ENCODE results near the gene WBP1L. TPM values are rescaled to one million over a fixed set of nuclear protein-coding genes. Genes with fewer than 3 reads are reported as not detected.

The WBP1L gene
- polyA plus RNA-seq, 1 experiment: 27.6 TPM

DNA sequence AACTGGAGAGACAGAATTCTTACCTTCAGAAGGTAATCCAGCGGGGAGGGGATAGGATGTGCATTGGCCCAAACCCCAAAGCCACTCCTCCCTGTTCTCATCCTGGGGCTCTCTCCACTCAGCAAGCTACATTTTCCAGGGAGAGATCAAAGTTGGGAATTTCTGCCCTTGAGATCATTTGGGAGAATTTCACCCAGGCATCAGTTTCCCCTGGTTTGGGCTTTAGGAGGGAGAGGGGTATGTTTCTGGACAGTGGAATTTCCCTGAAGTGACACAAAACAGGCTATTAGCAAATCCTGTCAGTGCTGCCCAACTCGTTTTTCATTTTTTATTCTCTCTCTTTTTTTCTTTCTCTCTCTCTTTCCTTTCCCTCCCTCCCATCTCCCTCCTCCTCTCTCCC is 57.7 kb downstream of the WBP1L start:
- TF ChIP-seq, protein P1, sequence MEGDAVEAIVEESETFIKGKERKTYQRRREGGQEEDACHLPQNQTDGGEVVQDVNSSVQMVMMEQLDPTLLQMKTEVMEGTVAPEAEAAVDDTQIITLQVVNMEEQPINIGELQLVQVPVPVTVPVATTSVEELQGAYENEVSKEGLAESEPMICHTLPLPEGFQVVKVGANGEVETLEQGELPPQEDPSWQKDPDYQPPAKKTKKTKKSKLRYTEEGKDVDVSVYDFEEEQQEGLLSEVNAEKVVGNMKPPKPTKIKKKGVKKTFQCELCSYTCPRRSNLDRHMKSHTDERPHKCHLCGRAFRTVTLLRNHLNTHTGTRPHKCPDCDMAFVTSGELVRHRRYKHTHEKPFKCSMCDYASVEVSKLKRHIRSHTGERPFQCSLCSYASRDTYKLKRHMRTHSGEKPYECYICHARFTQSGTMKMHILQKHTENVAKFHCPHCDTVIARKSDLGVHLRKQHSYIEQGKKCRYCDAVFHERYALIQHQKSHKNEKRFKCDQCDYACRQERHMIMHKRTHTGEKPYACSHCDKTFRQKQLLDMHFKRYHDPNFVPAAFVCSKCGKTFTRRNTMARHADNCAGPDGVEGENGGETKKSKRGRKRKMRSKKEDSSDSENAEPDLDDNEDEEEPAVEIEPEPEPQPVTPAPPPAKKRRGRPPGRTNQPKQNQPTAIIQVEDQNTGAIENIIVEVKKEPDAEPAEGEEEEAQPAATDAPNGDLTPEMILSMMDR (IDR thresholded peaks at IDR 0.05; ENCODE audit: low read depth, low read length): no peak
- ChIA-PET POLR2A (no interaction called here), CTCF (no interaction called here)
- H3K9me3 ChIP-seq (ENCODE audit: control insufficient read depth, insufficient read depth, low read length): no peaks in the 10 kb centered on the region
- no peak overlapping the region for H3K4me3 ChIP-seq (ENCODE audit: low read depth, low read length)
- H3K27ac ChIP-seq (ENCODE audit: low read depth, low read length): no peak overlapping the region
- DNase-seq (ENCODE audit: low read depth, low spot score): no peak
- no peaks in the 10 kb centered on the region for H3K27me3 ChIP-seq (ENCODE audit: control insufficient read depth, insufficient read depth, low read length)

DNA sequence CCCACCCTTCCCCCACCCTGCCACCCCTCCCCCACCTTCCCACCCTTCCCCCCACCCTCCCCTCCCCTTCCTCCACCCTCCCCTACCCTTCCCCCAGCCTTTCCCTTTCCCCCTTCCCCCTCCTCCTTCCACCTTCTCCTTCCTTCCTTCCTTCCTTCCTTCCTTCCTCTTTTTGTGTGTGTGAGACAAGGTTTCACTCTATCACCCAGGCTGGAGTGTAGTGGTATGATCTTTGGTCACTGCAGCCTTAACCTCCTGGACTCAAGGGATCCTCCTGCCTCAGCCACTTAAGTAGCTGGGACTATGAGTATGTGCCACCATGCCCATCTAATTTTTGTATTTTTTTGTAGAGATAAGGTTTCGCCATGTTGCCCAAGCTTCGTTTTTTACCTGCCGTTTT is 58.2 kb downstream of the WBP1L start:
- no peak overlapping the region for H3K4me3 ChIP-seq (ENCODE audit: low read depth, low read length)
- POLR2A ChIA-PET: interaction anchor here (0.7 kb wide), 1 partner anchor 915 kb away, joined by 3 read pairs; no protein-coding TSS in a partner anchor
- DNase-seq (ENCODE audit: low read depth, low spot score): no peak
- H3K9me3 ChIP-seq (ENCODE audit: control insufficient read depth, insufficient read depth, low read length): no peaks in the 10 kb centered on the region
- TF ChIP-seq, protein P1 (IDR thresholded peaks at IDR 0.05; ENCODE audit: low read depth, low read length): no peak
- CTCF ChIA-PET: interaction anchor here (0.6 to 1.4 kb wide), 2 partner anchors 35 to 100 kb away, joined by 3 to 4 read pairs; no protein-coding TSS in a partner anchor
- no peaks in the 10 kb centered on the region for H3K27me3 ChIP-seq (ENCODE audit: control insufficient read depth, insufficient read depth, low read length)
- no peak overlapping the region for H3K27ac ChIP-seq (ENCODE audit: low read depth, low read length)

DNA sequence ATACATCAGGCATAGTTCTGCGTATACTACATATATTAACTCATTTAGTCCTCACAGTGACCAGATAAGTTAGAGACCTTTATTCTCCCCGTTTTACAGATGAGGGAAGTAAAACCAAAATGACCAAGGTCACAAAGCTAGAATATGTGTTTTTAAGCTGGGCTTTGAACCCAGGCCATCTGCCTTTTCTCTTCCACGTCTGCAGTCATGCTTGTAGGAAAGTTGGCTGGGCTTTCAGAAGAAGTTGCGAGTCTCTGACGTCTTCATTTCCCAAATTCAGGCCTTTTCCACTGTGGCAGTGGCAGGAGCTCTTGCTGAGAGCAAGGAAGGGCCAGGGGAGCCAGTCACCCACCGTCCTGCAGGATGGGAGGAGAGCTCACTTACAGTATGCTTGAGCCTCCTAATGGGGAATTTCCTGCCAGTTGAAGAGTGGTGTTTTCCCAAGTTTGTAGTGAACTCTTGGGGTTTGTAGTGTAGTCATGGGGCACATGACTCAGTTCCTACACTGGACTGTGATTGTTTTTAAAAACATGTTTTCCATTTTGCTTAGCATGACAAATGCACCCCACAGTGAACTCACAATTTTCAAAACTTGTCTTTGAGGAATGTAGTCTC is 59.3 kb downstream of the WBP1L start:
- TF ChIP-seq, protein P1 (IDR thresholded peaks at IDR 0.05; ENCODE audit: low read depth, low read length): 0 out of 2 replicates have a peak, but pooled peaks have one; percentile 10
- H3K4me3 ChIP-seq (ENCODE audit: low read depth, low read length): no peak overlapping the region
- no peaks in the 10 kb centered on the region for H3K9me3 ChIP-seq (ENCODE audit: control insufficient read depth, insufficient read depth, low read length)
- DNase-seq (ENCODE audit: low read depth, low spot score): peak; percentile 79
- no peaks in the 10 kb centered on the region for H3K27me3 ChIP-seq (ENCODE audit: control insufficient read depth, insufficient read depth, low read length)
- H3K27ac ChIP-seq (ENCODE audit: low read depth, low read length): peak overlapping the region; percentile 94
- POLR2A ChIA-PET: interaction anchor here (0.6 to 1.5 kb wide), 2 partner anchors 13 to 25 kb away, joined by 5 to 16 read pairs; no protein-coding TSS in a partner anchor
- CTCF ChIA-PET: interaction anchor here (1.4 kb wide), 2 partner anchors 51 to 99 kb away, joined by 4 read pairs; no protein-coding TSS in a partner anchor

DNA sequence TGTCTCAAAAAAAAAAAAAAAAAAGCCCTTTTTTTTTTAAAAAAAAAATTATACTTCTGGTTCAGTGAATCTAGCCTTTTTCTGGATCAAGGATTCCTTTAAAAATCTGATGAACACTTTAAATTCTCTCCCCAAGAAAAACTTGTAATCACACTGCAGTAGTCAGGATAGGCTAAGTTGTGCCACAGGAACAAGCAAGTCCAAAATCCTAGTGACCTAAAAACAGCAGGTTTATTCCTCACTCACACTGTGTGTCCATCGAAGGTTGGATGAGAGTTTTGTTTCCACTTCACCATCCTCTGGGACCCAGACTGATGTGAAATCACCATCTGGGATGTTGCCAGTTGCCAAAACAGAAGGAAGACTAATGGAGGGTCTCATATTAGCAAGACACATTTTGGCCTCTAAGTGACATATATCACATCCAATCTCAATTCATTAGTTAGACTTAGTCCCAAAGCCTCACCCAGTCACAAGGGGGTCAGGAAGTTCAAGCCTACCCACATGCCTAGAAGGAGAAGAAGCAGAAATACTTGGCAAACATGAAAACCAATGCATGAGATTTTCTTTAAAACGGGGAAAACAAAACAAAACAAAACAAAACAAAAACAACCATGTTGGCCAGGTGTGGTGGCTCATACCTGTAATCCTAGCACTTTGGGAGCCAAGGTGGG is 60.8 kb downstream of the WBP1L start:
- Histone ChIP-seq H3K27me3 (ENCODE audit: control insufficient read depth, insufficient read depth, low read length) (no peaks in the 10 kb centered on the region), H3K27ac (ENCODE audit: low read depth, low read length) (no peak overlapping the region), H3K4me3 (ENCODE audit: low read depth, low read length) (no peak overlapping the region), H3K9me3 (ENCODE audit: control insufficient read depth, insufficient read depth, low read length) (no peaks in the 10 kb centered on the region)
- no peak for DNase-seq (ENCODE audit: low read depth, low spot score)
- ChIA-PET CTCF (no interaction called here), POLR2A (interaction anchor here (1.5 kb wide), 1 partner anchor 11 kb away, joined by 16 read pairs; no protein-coding TSS in a partner anchor)
- TF ChIP-seq, protein P1 (IDR thresholded peaks at IDR 0.05; ENCODE audit: low read depth, low read length): no peak

DNA sequence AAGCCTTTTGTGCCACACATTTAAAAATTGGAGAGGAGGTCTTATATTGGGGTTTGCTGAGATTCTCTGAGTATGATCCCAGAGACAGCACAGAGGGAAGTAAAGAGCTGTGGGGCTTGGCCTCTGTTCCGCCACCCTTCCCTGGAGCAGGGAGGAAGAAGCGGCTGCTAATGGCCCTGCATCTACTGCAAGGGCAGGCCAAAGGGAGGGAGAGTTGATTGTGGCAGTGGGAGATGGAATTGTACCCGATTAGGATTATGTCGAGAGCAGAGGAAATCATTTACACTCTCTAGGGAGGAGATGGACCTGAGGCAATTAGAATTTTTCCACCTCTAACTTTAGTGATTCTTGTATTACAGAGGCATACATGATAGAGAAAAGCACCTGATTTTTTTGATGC is 64.6 kb downstream of the WBP1L start:
- DNase-seq (ENCODE audit: low read depth, low spot score): no peak
- TF ChIP-seq, protein P1 (IDR thresholded peaks at IDR 0.05; ENCODE audit: low read depth, low read length): no peak
- CTCF ChIA-PET: no interaction called here
- H3K9me3 ChIP-seq (ENCODE audit: control insufficient read depth, insufficient read depth, low read length): no peaks in the 10 kb centered on the region; the same call in 1 of the 2 replicates
- POLR2A ChIA-PET: no interaction called here
- no peak overlapping the region for H3K27ac ChIP-seq (ENCODE audit: low read depth, low read length)
- H3K4me3 ChIP-seq (ENCODE audit: low read depth, low read length): no peak overlapping the region
- H3K27me3 ChIP-seq (ENCODE audit: control insufficient read depth, insufficient read depth, low read length): no peaks in the 10 kb centered on the region
